HepG2 (cell line): ENCODE measurements around the gene OASL. TPM values are rescaled to one million over a fixed set of nuclear protein-coding genes. Genes with fewer than 3 reads are reported as not detected.

Experiments used
- ATAC-seq: fragments of 200-7000 bp; cut with Tn5 transposase; 3 replicates; pipeline ENCODE4 v1.9.1; 2020; ENCODE audit warnings: mild to moderate bottlenecking, moderate library complexity
- BruUV-seq: library from RNA; stranded (reverse); fragments of 400-500 nt; replicated peaks from 2 replicates; lab custom pipeline; 2021; lab: Mats Ljungman, UMichigan
- CTCF ChIA-PET: fragments of 300-600 bp; formaldehyde crosslinking; extraction: SDS; loops from one replicate; lab custom pipeline; 2021; ENCODE audit warnings: low total read pairs, inconsistent platforms, low intra/inter-chr PET ratio; lab: Yijun Ruan, JAX
- POLR2A ChIA-PET: fragments of 350-600 bp; sonication (Branson Sonifier 250); formaldehyde crosslinking; loops from one replicate; lab custom pipeline; 2020; ENCODE audit warnings: antibody characterized with exemption, inconsistent platforms; lab: Yijun Ruan, JAX
- DNase-seq: peaks from one replicate; pipeline ENCODE4 v3.0.0-alpha.2; 2015; ENCODE audit warnings: low spot score
- FAIRE-seq: peaks from 3 replicates; lab custom pipeline; 2011; peaks lifted over from hg19 to GRCh38; lab: Jason Lieb, UNC
- H2AFZ ChIP-seq: one replicate; pipeline ENCODE4 v1.6.1; 2011; ENCODE audit warnings: low read length, inconsistent platforms
- H3K27ac ChIP-seq: fragments of 300-600 bp; 3 replicates; pipeline ENCODE4 v1.8.0; 2011; ENCODE audit warnings: mixed run types, mild to moderate bottlenecking, mixed read lengths, low read length, inconsistent platforms; ENCODE audit not compliant: insufficient read depth; ENCODE audit errors: extremely low read length
- H3K27me3 ChIP-seq, 2 experiments: fragments of 200-600 bp in 1 of 2; 2 replicates in 1 of 2; 3 replicates in 1 of 2; pipeline versions ENCODE4 v1.6.0 to v1.8.0; 2011; ENCODE audit warnings: low read length in 2 of 2, mild to moderate bottlenecking in 2 of 2, moderate library complexity in 2 of 2, inconsistent platforms in 1 of 2; ENCODE audit not compliant: insufficient read depth in 2 of 2, control insufficient read depth in 1 of 2
- H3K36me3 ChIP-seq, 2 experiments: fragments of 200-600 bp in 1 of 2; replicated peaks in 1 of 2; 2 replicates in 1 of 2; 3 replicates in 1 of 2; pipeline versions ENCODE4 v1.5.1 to v1.8.0; 2011; ENCODE audit warnings: low read length in 2 of 2, inconsistent platforms in 1 of 2; ENCODE audit not compliant: insufficient read depth in 2 of 2, control insufficient read depth in 1 of 2
- H3K4me1 ChIP-seq: 2 replicates; pipeline ENCODE4 v1.5.1; 2012; ENCODE audit warnings: low read length, inconsistent platforms; ENCODE audit not compliant: insufficient read depth
- H3K4me2 ChIP-seq: 2 replicates; pipeline ENCODE4 v1.6.0; 2011; ENCODE audit warnings: low read depth, low read length, inconsistent platforms
- H3K4me3 ChIP-seq, 3 experiments: fragments of 200-600 bp in 1 of 3; sonication (generic), shearing (Covaris generic) in 1 of 3; replicated peaks in 1 of 3; 2 replicates each; pipeline ENCODE4 v1.5.1; 2011 to 2016; ENCODE audit warnings: low read length in 3 of 3, inconsistent platforms in 2 of 3, low read depth in 2 of 3, mild to moderate bottlenecking in 2 of 3, control low read depth in 1 of 3, mixed read lengths in 1 of 3; ENCODE audit not compliant: insufficient read depth in 1 of 3
- H3K79me2 ChIP-seq: one replicate; pipeline ENCODE4 v1.6.1; 2011; ENCODE audit warnings: low read length, inconsistent platforms; ENCODE audit not compliant: insufficient read depth
- H3K9ac ChIP-seq: 2 replicates; pipeline ENCODE4 v1.6.0; 2011; ENCODE audit warnings: mild to moderate bottlenecking, low read depth, low read length, inconsistent platforms; ENCODE audit not compliant: insufficient read depth
- H3K9me3 ChIP-seq: 2 replicates; pipeline ENCODE4 v1.5.1; 2012; ENCODE audit warnings: mild to moderate bottlenecking, low read length
- H4K20me1 ChIP-seq: 2 replicates; pipeline ENCODE4 v1.6.0; 2011; ENCODE audit warnings: inconsistent platforms, mild to moderate bottlenecking, low read length, moderate library complexity; ENCODE audit not compliant: insufficient read depth
- FOXA3 ChIP-seq: IDR thresholded peaks from 2 replicates; pipeline ENCODE4 v1.6.1; 2016; ENCODE audit warnings: missing genetic modification reagents, missing compliant biosample characterization
- ISL2 ChIP-seq: sonication (generic); formaldehyde crosslinking; IDR thresholded peaks from 2 replicates; pipeline ENCODE4 v1.5.0; 2020; ENCODE audit warnings: missing genetic modification reagents
- KLF11 ChIP-seq: IDR thresholded peaks from 2 replicates; pipeline ENCODE4 v1.6.1; 2016; ENCODE audit warnings: missing compliant biosample characterization
- NBN ChIP-seq: fragments of 450-650 bp; conservative IDR thresholded peaks from 2 replicates; pipeline ENCODE4 v1.6.1; 2017
- RARG ChIP-seq: sonication (generic); formaldehyde crosslinking; IDR thresholded peaks from 2 replicates; pipeline ENCODE4 v1.4.0; 2020; ENCODE audit warnings: low read depth, mild to moderate bottlenecking, missing genetic modification reagents
- RNF2 ChIP-seq: fragments of 450-650 bp; conservative IDR thresholded peaks from 2 replicates; pipeline ENCODE4 v1.6.1; 2016; ENCODE audit warnings: low read depth
- SIX4 ChIP-seq: sonication (generic); formaldehyde crosslinking; IDR thresholded peaks from 2 replicates; pipeline ENCODE4 v1.4.0; 2020; ENCODE audit warnings: missing genetic modification reagents
- SOX5 ChIP-seq: IDR thresholded peaks from 2 replicates; pipeline ENCODE4 v1.6.1; 2016; ENCODE audit warnings: borderline replicate concordance
- ZBTB8A ChIP-seq: sonication (generic); formaldehyde crosslinking; IDR thresholded peaks from 2 replicates; pipeline ENCODE4 v1.4.0; 2020; ENCODE audit warnings: mild to moderate bottlenecking, low read depth, missing genetic modification reagents, borderline replicate concordance
- ZNF20 ChIP-seq: sonication (generic); formaldehyde crosslinking; IDR thresholded peaks from 2 replicates; pipeline ENCODE4 v1.4.0; 2020; ENCODE audit warnings: mild to moderate bottlenecking, moderate library complexity, missing genetic modification reagents
- ZNF570 ChIP-seq: sonication (generic); formaldehyde crosslinking; IDR thresholded peaks from 2 replicates; pipeline ENCODE4 v1.4.0; 2020; ENCODE audit warnings: mild to moderate bottlenecking, missing genetic modification reagents, borderline replicate concordance
- ZNF7 ChIP-seq: IDR thresholded peaks from 2 replicates; pipeline ENCODE4 v1.6.1; 2016; ENCODE audit warnings: missing biosample characterization, missing genetic modification reagents
- WGBS: methylation state at CpG from one replicate; pipeline ENCODE4 v1.1.6; 2017; ENCODE audit warnings: low lambda C conversion rate; 5-methylcytosine and 5-hydroxymethylcytosine counted together
- in situ Hi-C: cut with HindIII; loops from 2 replicates; pipeline ENCODE4 v1.10.0; 2017; ENCODE audit warnings: low pct_unique_long_range_greater_than_20kb; ENCODE audit not compliant: extremely low pct_ligation_motif_present
- intact Hi-C: fragments of 100-400 bp; cut with micrococcal nuclease; formaldehyde crosslinking; loops from one replicate; pipeline ENCODE4 v1.10.0; 2022; ENCODE audit not compliant: unreplicated experiment
- polyA plus RNA-seq, 8 experiments: library from polyadenylated mRNA; depleted of rRNA in 3 of 8; stranded (reverse) in 7 of 8; unstranded in 1 of 8; fragments of >200 nt; fragmentation: Illumina TruSeq in 4 of 8; extraction: Trizol in 4 of 8; gene quantifications; 2 replicates each; pipeline versions ENCODE4 v1.2.1 to v1.2.3, GENCODE V29; 2011 to 2016; ENCODE audit warnings: low read depth in 4 of 8, missing spikeins in 1 of 8, mixed read lengths in 1 of 8; ENCODE audit not compliant: insufficient read depth in 1 of 8
- total RNA-seq, 5 experiments: library from RNA; depleted of rRNA; stranded (reverse); fragments of >200 nt; fragmentation: Illumina TruSeq; extraction: Trizol; gene quantifications; 2 replicates each; pipeline ENCODE4 v1.2.3, GENCODE V29; 2016; ENCODE audit warnings: low read depth in 1 of 5
- TF ChIP-seq, protein P1 (sequence below): sonication (generic); formaldehyde crosslinking; IDR thresholded peaks from 2 replicates; pipeline ENCODE4 v1.4.0; 2020; ENCODE audit warnings: missing genetic modification reagents, borderline replicate concordance
- TF ChIP-seq, protein P2 (sequence below): sonication (generic); formaldehyde crosslinking; conservative IDR thresholded peaks from 2 replicates; pipeline ENCODE4 v1.5.0; 2020; ENCODE audit warnings: missing genetic modification reagents

Gene OASL
- total and polyA plus RNA-seq, 2 of the 13 experiments (the other 11 are each of a cell fraction or from before 2014, with no cell fraction given), result 0.11 to 0.22 TPM

DNA sequence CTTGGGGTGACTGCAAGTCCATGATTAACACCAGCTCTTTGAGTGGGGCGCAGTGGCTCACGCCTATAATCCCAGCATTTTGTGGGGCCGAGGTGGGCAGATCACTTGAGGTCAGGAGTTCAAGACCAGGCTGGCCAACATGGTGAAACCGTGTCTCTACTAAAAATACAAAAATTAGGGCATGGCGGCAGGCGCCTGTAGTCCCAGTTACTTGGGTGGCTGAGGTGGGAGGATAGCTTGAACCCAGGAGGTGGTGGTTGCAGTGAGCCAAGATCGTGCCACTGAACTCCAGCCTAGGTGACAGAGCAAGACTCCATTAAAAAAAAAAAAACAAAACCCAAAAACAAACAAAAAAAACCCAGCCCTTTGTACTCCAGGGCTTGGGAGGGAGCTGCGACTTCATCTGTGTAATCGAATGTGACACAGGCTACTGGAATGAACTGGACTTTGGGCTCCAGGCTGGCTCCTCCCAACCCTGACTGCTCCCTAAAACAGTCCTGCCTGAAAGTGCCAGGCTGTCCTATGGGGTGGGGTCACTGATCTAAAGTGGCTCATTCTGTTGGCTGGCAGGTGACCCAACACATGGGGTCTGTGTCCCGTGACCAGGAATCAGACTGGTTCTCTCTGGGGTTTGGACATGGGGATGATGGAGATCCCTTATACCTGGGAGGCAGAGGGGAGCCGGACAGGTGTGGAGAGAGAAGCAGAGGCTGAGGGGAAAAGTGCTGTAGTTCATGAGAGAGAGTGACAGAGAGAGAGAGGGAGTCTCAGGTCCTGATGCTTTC lies 13.4 kb downstream of the OASL start:
- peak overlapping the region in 2 of 3 experiments; percentile 8 to 54; a peak in 3 of 6 replicates for H3K4me3 ChIP-seq
- peak; percentile 97 for DNase-seq
- peaks cover 73% of the 10 kb centered on the region for H3K4me1 ChIP-seq
- no peaks in the 10 kb centered on the region for H4K20me1 ChIP-seq
- POLR2A ChIA-PET, result interaction anchor here (0.6 to 3.2 kb wide), 8 partner anchors 8 to 192 kb away, joined by 3 to 33 read pairs (median 4); partner anchors contain the start of genes C12orf43 and HNF1A
- H3K36me3 ChIP-seq, result no peaks in the 10 kb centered on the region
- H3K9me3 ChIP-seq, result no peaks in the 10 kb centered on the region
- ATAC-seq, result peak; percentile 94
- under 1% methylated on average over 11 of the region's 11 CpGs for WGBS
- no peaks in the 10 kb centered on the region; a peak in 1 of 5 replicates for H3K27me3 ChIP-seq
- H3K9ac ChIP-seq, result peak overlapping the region; percentile 62
- CTCF ChIA-PET, result no interaction called here
- in situ Hi-C loops (no loop called here), intact Hi-C loops (loop anchor here (1.0 kb wide), 1 partner anchor 35 kb away; no protein-coding TSS in a partner anchor)
- peak overlapping the region; percentile 89 for H3K27ac ChIP-seq
- FAIRE-seq, result peak; percentile 91
- no peaks in the 10 kb centered on the region for H3K79me2 ChIP-seq
- H2AFZ ChIP-seq, result no peak overlapping the region
- H3K4me2 ChIP-seq, result peak overlapping the region; percentile 80
- no TSS peak for BruUV-seq
- TF ChIP-seq ZNF7 (CRISPR knock-in tag), result no peak
- peak; percentile 52; the same call in 1 of the 2 replicates for TF ChIP-seq FOXA3 (CRISPR knock-in tag)
- TF ChIP-seq NBN, result no peak
- TF ChIP-seq ZNF20 (CRISPR knock-in tag), result no peak
- no peak for TF ChIP-seq RARG (CRISPR knock-in tag)
- TF ChIP-seq, protein P1, sequence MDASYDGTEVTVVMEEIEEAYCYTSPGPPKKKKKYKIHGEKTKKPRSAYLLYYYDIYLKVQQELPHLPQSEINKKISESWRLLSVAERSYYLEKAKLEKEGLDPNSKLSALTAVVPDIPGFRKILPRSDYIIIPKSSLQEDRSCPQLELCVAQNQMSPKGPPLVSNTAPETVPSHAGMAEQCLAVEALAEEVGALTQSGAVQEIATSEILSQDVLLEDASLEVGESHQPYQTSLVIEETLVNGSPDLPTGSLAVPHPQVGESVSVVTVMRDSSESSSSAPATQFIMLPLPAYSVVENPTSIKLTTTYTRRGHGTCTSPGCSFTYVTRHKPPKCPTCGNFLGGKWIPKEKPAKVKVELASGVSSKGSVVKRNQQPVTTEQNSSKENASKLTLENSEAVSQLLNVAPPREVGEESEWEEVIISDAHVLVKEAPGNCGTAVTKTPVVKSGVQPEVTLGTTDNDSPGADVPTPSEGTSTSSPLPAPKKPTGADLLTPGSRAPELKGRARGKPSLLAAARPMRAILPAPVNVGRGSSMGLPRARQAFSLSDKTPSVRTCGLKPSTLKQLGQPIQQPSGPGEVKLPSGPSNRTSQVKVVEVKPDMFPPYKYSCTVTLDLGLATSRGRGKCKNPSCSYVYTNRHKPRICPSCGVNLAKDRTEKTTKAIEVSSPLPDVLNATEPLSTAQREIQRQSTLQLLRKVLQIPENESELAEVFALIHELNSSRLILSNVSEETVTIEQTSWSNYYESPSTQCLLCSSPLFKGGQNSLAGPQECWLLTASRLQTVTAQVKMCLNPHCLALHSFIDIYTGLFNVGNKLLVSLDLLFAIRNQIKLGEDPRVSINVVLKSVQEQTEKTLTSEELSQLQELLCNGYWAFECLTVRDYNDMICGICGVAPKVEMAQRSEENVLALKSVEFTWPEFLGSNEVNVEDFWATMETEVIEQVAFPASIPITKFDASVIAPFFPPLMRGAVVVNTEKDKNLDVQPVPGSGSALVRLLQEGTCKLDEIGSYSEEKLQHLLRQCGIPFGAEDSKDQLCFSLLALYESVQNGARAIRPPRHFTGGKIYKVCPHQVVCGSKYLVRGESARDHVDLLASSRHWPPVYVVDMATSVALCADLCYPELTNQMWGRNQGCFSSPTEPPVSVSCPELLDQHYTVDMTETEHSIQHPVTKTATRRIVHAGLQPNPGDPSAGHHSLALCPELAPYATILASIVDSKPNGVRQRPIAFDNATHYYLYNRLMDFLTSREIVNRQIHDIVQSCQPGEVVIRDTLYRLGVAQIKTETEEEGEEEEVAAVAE (CRISPR knock-in tag), result no peak
- TF ChIP-seq ISL2 (CRISPR knock-in tag), result peak; percentile 32; the same call in 1 of the 2 replicates
- TF ChIP-seq, protein P2, sequence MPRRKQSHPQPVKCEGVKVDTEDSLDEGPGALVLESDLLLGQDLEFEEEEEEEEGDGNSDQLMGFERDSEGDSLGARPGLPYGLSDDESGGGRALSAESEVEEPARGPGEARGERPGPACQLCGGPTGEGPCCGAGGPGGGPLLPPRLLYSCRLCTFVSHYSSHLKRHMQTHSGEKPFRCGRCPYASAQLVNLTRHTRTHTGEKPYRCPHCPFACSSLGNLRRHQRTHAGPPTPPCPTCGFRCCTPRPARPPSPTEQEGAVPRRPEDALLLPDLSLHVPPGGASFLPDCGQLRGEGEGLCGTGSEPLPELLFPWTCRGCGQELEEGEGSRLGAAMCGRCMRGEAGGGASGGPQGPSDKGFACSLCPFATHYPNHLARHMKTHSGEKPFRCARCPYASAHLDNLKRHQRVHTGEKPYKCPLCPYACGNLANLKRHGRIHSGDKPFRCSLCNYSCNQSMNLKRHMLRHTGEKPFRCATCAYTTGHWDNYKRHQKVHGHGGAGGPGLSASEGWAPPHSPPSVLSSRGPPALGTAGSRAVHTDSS, result no peak
- TF ChIP-seq KLF11 (CRISPR knock-in tag), result no peak
- no peak for TF ChIP-seq ZBTB8A (CRISPR knock-in tag)
- TF ChIP-seq SOX5 (CRISPR knock-in tag), result peak; percentile 65; the same call in 1 of the 2 replicates
- no peak for TF ChIP-seq SIX4 (CRISPR knock-in tag)
- TF ChIP-seq RNF2, result no peak
- TF ChIP-seq ZNF570, result no peak
